ACHN (cell line): Measurements from ENCODE around the gene ATP6V1F.

ENCODE experiments used
- DNase-seq: peaks from one replicate; pipeline ENCODE4 v3.0.0-alpha.2; 2015
- in situ Hi-C: cut with HindIII; loops from 2 replicates; pipeline ENCODE4 v1.10.0; 2017; ENCODE audit warnings: low sequenced_read_pairs, low pct_ligation_motif_present, low pct_unique_long_range_greater_than_20kb

ATP6V1F gene

GRCh38 chr7:128878226-128879105 lies 15.8 kb downstream of the ATP6V1F start:
- in situ Hi-C loops: no loop called here

GRCh38 chr7:128879461-128879938 lies 16.8 kb downstream of the ATP6V1F start:
- DNase-seq: no peak
- in situ Hi-C loops: no loop called here

More at GRCh38 chr7:128878226-128879105, 15.8 kb downstream of the ATP6V1F start:
- no peak for DNase-seq

- in situ Hi-C loops: no loop called here
- peak; percentile 47 for DNase-seq
Measured at GRCh38 chr7:128879939-128880746, 17.5 kb downstream of the ATP6V1F start.

- DNase-seq: no peak
- in situ Hi-C loops: no loop called here
Measured at GRCh38 chr7:128880791-128881457, 18.3 kb downstream of the ATP6V1F start.

- DNase-seq: no peak
- in situ Hi-C loops: no loop called here
Measured at GRCh38 chr7:128881458-128882125, 18.9 kb downstream of the ATP6V1F start.

- in situ Hi-C loops: no loop called here
- DNase-seq: no peak
Measured at GRCh38 chr7:128882134-128882533, 19.5 kb downstream of the ATP6V1F start.

- in situ Hi-C loops: no loop called here
- DNase-seq: peak; percentile 83
Measured at GRCh38 chr7:128883622-128884448, 21.2 kb downstream of the ATP6V1F start.

- no peak for DNase-seq
- in situ Hi-C loops: no loop called here
Measured at GRCh38 chr7:128884561-128885369, 22.1 kb downstream of the ATP6V1F start.

- in situ Hi-C loops: no loop called here
- DNase-seq: no peak
Measured at GRCh38 chr7:128885370-128886187, 22.9 kb downstream of the ATP6V1F start.

- in situ Hi-C loops: no loop called here
- DNase-seq: no peak
Measured at GRCh38 chr7:128886391-128887168, 23.9 kb downstream of the ATP6V1F start.

- in situ Hi-C loops: no loop called here
- no peak for DNase-seq
Measured at GRCh38 chr7:128887169-128888038, 24.7 kb downstream of the ATP6V1F start.

- in situ Hi-C loops: no loop called here
- DNase-seq: no peak
Measured at GRCh38 chr7:128888039-128888755, 25.5 kb downstream of the ATP6V1F start.

- in situ Hi-C loops: no loop called here
- no peak for DNase-seq
Measured at GRCh38 chr7:128888756-128889095, 26.1 kb downstream of the ATP6V1F start.

- DNase-seq: no peak
- in situ Hi-C loops: no loop called here
Measured at GRCh38 chr7:128889121-128889520, 26.5 kb downstream of the ATP6V1F start.
